ENCODE results near the gene FRYL.

FRYL gene

DNA sequence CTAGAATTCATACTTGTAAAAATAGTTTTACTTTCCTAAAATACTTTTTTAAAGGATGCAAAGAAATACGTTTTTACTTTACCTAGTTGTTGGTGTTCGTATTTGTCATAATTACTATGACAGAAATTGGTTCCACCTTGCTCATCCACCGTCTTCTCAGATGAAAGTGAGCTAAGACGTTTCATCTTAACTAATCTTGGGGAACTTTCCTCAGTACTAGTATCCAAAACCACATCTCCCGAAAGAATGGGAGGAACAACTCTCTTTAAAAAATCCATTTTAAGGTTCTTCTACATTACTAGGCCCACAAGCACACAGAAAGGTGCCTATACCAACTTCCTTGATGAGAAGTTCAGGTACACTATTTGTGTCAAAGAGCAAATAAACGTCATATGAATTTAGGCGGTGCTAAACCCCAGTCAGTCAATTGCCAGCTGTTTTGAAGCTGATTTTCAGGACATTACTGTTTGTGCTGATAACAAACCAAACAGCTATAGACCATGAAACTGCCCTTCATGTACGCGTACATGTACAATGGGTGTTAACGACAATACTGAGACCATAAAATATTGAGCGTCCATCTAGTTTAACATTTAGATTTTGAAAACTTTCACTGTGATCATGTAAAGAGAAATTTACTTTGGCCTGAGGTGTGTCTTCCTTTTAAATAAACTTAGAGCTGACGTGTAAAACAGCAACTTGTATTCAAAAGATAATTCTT lies 99.1 kb downstream of the FRYL start:
- no peak for DNase-seq (ENCODE audit: low read depth, low spot score)
- no peak overlapping the region for H3K4me3 ChIP-seq (ENCODE audit: low read length)

GRCh38 chr4:48673537-48673936 lies 106.5 kb downstream of the FRYL start:
- no peak for DNase-seq (ENCODE audit: low read depth, low spot score)
- H3K4me3 ChIP-seq (ENCODE audit: low read length): no peak overlapping the region

DNA sequence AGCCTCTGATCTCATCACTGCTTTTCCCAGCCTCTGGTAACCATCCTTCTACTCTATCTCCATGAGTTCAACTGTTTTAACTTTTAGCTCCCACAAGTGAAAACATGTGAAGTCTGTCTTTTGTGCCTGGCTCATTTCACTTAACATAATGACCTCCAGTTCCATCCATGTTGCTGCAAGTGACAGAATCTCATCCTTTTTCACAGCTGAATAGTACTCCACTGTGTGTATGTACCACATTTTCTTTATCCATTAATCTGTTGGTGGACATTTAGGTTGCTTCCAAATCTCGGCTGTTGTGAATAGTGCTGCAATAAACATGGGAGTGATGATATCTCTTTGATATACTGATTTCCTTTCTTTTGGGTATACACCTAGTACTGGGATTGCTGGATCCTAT lies 109.5 kb downstream of the FRYL start:
- no peak overlapping the region for H3K4me3 ChIP-seq (ENCODE audit: low read length)
- DNase-seq (ENCODE audit: low read depth, low spot score): no peak

DNA sequence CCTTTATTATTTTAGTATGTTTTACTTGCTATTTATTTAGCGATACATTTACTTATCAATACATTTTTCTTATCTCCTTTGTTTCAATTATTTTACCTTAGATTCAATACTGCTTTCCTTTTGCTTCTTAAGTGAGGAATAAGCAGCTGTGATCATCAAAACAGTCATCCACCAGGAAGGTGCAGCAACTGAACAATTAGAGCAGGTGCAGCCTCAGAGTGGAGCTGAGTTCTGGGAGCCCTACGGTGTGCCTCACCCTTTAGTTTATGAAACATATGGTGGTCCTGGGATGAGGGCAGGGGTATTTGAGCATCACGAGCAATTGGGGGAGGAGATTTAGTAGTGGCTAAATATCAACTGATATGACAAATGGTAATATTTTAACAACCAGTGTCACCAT lies 111.0 kb downstream of the FRYL start:
- no peak overlapping the region for H3K4me3 ChIP-seq (ENCODE audit: low read length)
- no peak for DNase-seq (ENCODE audit: low read depth, low spot score)

- no peak for DNase-seq (ENCODE audit: low read depth, low spot score)
- no peak overlapping the region for H3K4me3 ChIP-seq (ENCODE audit: low read length)
These were observed 111.6 kb downstream of the FRYL start for GRCh38 chr4:48668254-48669017.

DNA sequence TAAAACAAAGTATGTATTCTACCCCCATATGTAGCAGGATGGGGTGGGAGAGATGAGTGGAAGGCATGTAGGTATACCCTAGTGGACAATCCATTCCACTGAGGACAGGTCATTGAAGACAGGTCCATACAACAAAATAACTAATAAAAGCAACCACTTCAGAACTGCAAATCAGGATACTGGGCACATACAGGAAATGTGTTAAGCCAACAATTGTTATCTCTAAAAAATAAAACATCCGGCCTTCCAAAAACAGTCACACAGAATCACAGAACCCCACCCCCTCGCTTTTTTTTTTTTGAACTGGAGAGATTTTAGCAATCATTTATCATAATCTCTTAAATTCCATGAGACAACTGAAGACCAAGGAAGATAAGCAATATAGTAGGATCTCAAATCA lies 112.9 kb downstream of the FRYL start:
- DNase-seq (ENCODE audit: low read depth, low spot score): no peak
- H3K4me3 ChIP-seq (ENCODE audit: low read length): no peak overlapping the region

DNA sequence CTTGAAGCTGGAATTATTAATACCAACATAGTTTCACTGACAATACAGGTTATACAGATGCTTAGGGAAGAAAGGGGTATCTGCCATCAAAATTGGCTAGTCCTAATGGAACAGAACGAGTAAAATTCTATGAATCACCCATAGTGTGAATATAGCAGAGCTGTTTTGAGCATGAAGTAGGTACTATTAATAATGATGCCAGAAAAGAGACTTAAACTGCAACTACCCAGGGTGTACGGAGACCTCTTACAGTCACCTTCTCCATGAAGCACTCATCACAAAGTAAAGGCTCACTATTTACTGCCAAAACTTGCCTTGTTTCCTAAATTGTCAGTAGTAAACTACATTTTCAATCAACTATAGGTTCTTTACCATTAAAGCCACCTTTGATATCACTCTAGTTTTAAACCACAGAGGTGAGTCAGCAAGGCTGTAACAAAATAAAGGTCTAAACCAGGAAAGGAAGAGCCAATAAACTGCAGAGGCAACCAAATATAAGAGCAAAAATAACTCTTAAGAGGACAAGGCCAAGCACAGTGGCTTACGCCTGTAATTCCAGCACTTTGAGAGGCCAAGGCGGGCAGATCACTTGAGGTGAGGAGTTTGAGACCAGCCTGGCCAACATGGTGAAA lies 114.4 kb downstream of the FRYL start:
- DNase-seq (ENCODE audit: low read depth, low spot score): no peak
- H3K4me3 ChIP-seq (ENCODE audit: low read length): no peak overlapping the region

DNA sequence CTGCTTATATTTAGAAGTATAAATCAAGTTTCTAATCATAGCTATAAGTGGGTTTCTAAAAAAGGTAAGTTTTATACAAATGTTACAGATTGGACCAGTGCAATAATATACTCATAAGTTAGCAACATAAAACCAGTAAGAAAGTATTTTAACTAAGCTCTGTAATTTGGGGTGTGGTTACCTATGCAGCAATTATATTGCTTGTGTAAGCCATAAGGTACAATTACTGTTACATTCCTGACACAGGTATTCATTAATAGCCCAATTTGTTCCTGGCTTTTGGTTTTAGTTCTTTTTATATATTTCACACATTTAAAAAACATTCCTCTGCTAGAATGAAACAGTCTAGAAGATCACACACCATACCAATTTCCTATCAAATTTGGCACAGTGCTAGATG lies 115.1 kb downstream of the FRYL start:
- no peak for DNase-seq (ENCODE audit: low read depth, low spot score)
- H3K4me3 ChIP-seq (ENCODE audit: low read length): no peak overlapping the region

DNA sequence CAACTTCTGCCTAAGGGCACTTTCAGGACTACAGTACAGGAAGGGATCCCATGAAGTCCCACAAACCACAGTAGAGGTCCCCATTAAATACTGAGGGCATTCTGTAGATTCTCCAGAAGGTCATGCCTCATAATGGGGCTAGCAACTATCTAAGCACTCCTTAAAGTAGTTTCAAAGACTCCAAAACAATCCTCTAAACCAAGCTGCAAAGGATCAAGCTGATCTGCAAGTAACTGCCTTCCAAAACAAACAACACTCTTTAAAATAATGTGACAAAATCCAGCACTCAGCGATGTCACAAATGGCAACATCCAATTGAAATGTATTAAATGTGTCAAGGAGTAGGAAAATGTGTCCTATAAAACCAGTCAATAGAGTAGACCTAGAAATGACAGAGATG lies 118.7 kb downstream of the FRYL start:
- no peak overlapping the region for H3K4me3 ChIP-seq (ENCODE audit: low read length)
- no peak for DNase-seq (ENCODE audit: low read depth, low spot score)

- DNase-seq (ENCODE audit: low read depth, low spot score): no peak
- H3K4me3 ChIP-seq (ENCODE audit: low read length): no peak overlapping the region
These were observed 119.7 kb downstream of the FRYL start for GRCh38 chr4:48660347-48660746.

DNA sequence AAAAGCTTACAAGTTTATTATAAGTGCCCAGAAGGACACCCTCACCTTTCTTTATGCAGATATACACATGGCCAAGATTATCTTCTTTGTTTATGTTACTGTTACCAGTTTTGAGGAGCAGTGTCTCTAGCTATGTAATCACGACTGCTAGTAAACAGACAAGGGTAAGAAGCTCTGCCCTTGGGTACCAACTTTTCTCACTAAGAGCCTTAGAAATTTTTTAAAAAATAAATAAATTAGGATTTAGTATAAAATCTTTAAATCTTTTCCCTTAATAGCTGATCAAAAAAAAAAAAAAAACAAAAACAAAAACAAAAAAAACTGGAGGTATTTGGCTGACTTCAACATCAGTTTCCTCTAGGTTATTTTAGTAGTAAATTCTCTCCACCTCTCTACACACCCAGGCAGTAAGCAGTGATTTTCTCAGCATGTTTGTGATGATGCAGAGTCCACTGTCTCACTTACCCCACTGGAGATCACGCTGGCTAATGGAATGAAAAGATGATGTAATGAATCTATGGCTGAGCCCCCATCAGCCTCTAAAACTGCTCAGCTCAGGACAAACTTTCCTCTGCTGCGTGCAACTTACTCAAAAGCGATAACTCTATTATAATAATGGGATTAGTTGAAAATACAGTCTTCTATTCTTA lies 125.9 kb downstream of the FRYL start:
- H3K4me3 ChIP-seq (ENCODE audit: low read length): no peak overlapping the region
- DNase-seq (ENCODE audit: low read depth, low spot score): no peak

DNA sequence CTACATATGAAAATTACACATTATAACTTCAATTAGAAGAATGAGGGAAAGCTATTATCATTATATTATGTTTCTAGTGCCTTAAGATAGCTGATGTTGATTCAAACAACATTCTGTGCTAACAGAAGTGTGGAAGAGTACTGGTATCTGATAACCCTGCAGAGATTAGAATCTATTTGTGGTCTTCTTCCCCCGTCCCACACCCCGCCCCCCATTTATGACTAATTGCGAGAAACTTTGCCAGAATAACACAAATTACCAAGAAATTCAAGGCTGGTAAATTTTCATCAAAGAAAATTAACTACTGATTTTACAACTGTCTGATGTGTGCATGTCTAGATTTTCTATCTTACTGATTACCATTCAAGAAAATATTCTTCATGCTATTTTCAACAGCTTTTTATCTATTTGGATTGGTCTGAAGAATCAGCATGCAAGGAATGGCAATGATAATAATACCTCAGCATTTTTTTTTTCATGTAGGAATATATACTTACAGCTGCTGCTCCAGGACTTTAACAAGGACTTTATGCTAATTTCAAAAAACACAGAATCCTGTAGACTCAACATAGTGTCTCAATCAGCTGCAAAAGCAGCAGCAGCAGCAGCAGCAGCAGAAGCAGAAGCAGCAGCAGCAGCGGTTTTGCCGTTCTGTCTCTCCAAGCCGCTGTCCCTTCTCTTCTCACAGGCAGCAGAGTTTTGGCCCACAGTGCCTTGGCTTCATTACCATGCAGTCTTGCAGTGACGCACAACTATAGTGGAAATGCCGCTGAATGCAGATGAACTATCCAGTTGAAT lies 126.7 kb downstream of the FRYL start:
- no peak for DNase-seq (ENCODE audit: low read depth, low spot score)
- no peak overlapping the region for H3K4me3 ChIP-seq (ENCODE audit: low read length)

DNA sequence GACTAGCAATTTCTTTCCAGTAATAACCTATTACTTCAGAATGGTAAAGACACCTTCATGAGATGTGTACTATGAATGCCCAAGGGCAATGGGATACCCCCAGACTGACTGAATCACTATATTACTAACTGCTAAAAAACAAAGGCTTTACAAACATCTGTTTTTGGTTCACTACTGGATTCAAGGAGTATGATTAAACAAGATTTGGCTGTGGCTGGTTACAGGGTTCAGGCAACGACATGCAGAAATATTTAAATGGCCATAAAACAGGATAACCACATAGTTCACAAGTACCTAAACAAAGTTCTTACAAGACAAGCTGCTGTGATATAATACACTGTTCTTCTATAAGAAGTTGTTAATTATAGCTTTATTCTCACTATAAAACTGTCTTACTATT lies 128.2 kb downstream of the FRYL start:
- H3K4me3 ChIP-seq (ENCODE audit: low read length): no peak overlapping the region
- no peak for DNase-seq (ENCODE audit: low read depth, low spot score)

- H3K4me3 ChIP-seq (ENCODE audit: low read length): no peak overlapping the region
- DNase-seq (ENCODE audit: low read depth, low spot score): no peak
These were observed 130.6 kb downstream of the FRYL start for GRCh38 chr4:48649505-48649904.

DNA sequence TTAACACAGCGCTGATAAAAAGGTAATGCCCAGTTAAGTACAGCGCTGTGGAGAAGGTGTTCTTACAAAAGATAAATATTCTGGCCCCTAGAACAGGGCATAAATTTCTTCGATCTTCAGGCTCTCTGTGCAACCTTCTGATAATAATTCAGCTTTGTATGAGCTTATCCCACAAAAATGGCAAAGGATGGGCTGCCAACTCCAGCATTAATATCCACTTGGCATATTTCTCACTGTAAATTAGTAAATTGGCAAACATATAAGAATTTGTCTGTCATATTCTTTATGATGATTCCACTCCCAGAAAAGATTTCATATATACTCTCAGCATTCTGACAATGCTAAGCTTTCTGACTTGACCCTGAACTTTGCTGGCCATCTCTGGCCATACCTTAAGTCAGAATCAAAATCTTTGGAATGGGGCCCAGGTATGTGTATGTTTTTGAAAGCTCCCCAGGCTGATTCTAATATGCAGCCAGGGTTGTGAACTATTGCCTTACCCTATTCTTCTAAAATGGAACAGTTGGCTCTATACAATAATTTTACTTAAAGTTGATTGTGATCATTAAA lies 134.8 kb downstream of the FRYL start:
- H3K4me3 ChIP-seq (ENCODE audit: low read length): no peak overlapping the region
- no peak for DNase-seq (ENCODE audit: low read depth, low spot score)

DNA sequence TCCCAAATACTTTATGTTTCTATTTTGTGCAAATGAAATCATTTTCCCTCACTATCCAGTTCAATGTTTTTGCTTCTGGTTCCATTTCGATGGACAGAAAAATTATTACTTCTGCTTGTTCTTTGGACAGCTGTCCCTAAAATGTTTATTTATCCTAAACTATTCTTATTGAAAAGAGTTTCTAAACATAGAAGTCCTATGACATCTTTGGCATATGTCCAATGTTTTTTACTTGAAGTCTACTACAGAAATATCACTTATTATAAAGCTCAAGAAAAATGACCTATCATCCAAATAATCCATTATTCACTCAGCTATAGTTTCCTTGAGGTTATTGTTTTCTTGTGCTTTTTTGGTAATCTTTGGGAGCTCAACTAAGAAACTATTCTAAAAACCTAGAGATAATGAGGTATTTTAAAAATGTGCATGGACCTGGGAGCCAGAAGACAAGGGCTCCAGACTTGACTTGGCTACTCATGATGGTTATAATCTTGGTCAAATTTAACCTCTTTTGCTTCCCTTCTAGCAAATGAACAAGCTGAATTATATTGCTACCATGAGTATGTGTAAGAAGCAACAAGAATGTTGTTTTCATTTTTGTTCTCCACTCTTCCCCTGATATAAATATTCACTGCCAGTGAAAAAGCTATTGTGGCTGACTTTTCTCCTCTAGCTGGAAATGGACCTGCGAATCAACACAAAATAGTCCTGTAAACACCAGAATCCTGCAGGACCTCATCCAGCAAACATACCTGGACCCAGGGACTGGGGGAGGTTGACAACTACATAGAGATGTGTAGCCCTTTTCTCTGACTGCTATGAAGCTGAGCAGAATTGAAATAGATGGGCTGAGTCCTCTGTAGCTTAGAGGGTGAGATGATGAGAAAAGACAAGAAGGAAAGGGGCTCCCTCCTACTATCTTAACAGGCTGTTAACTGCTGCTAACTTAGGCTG lies 137.4 kb downstream of the FRYL start:
- DNase-seq (ENCODE audit: low read depth, low spot score): no peak
- H3K4me3 ChIP-seq (ENCODE audit: low read length): no peak overlapping the region

DNA sequence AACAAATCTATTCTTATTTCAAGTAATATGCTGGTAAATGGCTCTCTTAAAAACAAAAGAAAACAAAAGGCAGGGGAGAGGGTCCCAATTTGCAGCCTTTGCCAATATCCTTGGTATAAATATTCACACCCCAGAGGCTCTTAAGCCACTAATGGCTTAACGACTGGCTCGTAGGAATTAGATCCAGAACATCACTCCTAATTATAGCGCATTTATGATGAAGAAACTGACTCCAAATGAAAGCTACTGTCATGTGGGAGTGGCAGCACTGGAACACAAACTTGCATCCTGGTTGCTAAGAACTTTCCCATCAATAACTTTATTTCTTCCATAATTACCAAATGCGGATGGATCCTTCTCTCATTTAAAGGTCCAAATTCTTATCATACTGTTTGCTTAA lies 138.7 kb downstream of the FRYL start:
- no peak for DNase-seq (ENCODE audit: low read depth, low spot score)

DNA sequence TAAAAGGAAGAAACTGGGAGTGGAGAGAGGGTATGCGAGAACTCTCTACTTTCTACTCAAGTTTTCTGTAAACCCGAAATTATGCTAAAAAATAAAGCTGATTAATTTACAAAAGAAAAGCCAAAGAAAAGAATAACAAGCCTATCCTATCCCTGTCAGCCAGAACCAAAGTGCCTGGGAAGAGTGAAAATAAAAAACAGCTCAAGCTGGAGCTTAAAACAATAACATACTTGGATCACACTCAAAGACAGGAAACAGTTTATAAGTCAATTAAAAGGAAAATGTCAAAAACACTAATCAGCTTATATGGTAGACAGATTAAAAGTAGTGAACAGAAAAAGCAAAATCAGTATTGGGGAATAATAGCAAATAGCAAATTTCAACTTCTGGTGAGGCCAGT lies 139.4 kb downstream of the FRYL start:
- no peak for DNase-seq (ENCODE audit: low read depth, low spot score)
- no peak overlapping the region for H3K4me3 ChIP-seq (ENCODE audit: low read length)

More for the DNA sequence above, 138.7 kb downstream of the FRYL start:
- no peak overlapping the region for H3K4me3 ChIP-seq (ENCODE audit: low read length)
